Activated CD8-positive, alpha-beta memory T cell treated with anti-CD3 and anti-CD28 coated beads, Interleukin-2, amount 50 U/mL, for 1 hour (primary cell): ENCODE results near the gene UNKL.
"Not testable (repeated sequence)": the region's sequence is repeated elsewhere in the genome, so short reads cannot be mapped to it uniquely, and the experiment has no call there.

Source experiments
- DNase-seq: peaks from one replicate; pipeline ENCODE4 v3.0.0-alpha.2; 2020; ENCODE audit errors: extremely low read depth

UNKL gene

GRCh38 chr16:1338855-1339675 lies 75.4 kb downstream of the UNKL start:
- no peak for DNase-seq

DNA sequence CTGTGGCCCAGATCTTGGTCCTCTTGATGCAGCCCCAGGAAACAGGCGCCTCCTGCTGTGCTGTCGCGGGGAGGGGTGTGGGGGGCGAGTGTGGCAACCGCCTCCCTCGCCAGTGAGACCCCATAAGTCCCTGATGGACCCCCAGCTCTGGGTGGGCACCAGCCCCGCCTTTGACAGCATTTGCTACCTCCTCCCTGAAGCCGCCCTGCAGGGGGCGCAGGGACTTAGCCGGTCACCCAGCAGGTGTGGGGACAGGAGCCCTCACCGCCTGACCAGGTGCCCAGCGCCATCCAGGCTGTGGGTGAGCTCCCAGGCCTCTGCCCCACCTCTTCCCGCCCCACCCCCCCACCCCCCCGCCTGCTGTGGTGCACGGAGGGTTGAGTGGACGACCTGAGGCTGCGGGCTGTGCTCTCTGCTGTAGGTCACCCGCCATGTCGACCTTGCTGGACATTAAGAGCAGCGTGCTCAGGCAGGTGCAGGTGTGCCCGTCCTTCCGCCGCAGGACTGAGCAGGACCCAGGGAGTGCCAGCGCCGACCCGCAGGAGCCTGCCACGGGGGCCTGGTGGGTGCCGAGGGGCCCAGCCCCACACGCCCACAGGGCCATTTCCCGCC lies 76.3 kb downstream of the UNKL start:
- DNase-seq: no peak

- no peak for DNase-seq
Observed at GRCh38 chr16:1337486-1337885, 77.0 kb downstream of the UNKL start.

- no peak for DNase-seq
Observed at GRCh38 chr16:1336619-1337018, 77.9 kb downstream of the UNKL start.

DNA sequence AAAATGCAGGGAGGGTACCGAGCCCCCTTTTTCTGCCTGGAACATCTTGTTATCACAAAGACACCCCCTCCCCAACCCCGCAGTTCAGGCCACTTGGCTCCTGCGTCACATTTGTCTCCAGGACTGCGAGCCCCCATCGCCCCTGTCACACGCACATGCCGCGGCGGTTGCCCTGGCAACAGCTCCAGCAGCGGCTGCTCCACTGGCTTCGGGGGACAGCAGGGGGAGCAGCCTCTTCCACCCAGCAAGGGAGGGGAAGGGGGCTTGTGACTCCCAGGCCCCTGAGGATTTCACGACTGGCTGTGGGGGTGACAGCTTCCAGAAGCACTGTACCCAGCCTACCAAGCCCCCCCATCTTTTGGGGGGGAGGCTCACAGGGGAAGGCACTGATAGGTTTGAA lies 78.5 kb downstream of the UNKL start:
- no peak for DNase-seq

GRCh38 chr16:1335211-1335971 lies 79.1 kb downstream of the UNKL start:
- no peak for DNase-seq

- DNase-seq: no peak
Observed at GRCh38 chr16:1334739-1335138, 79.8 kb downstream of the UNKL start.

DNA sequence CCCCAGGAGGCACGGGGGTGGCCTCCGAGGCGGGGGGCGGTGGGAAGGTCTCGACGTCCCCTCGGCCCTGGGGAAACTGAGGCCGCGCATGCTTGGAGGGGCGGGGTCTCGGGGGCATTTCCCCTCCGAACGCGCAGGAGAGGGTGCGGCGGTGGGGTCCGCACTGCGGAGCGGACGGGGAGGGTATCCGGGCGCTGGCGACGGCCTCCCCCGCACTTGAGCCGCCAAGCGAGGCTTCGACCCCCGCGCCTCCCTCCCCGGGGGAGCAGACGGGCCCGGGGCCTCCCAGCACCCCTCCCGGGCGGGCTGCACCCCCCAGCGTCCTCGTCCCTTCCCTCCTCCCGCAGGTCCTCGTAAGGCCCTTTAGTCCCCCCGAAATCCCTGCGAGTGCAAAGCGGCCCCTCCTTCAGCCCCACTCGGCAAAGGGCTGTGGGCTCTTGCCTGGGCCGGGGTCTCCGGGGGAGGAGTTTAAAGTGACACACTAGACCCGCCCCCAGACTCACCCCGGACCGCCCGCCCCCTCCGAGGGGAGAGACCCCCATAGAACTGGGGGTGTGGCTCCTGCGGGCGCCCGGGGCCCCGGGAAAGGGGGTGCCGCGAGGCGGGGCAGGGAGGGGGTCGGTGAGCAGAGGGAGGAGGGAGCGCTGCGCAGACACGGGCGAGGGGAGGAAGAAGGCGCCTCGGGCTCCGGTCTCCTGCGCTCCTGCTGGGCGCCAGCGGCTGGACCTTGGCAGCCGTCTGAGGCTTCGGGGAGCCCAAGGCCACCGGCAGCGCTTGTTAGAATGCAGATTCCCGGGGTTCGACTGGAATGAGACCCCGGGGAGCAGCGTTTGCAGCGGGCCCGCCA lies 80.4 kb downstream of the UNKL start:
- no peak for DNase-seq

- DNase-seq: no peak
Observed at GRCh38 chr16:1333149-1333812, 81.2 kb downstream of the UNKL start, which contains the start of gene BAIAP3. BAIAP3 (plus strand) TSS chr16:1333645; CDS start chr16:1338550, 4,905 bp downstream.

GRCh38 chr16:1332618-1333148 lies 81.8 kb downstream of the UNKL start:
- no peak for DNase-seq

- no peak for DNase-seq
Observed at GRCh38 chr16:1331712-1332617, 82.5 kb downstream of the UNKL start.

- no peak for DNase-seq
Observed at GRCh38 chr16:1330931-1331711, 83.4 kb downstream of the UNKL start.

GRCh38 chr16:1330260-1330914 lies 84.1 kb downstream of the UNKL start:
- DNase-seq: no peak

DNA sequence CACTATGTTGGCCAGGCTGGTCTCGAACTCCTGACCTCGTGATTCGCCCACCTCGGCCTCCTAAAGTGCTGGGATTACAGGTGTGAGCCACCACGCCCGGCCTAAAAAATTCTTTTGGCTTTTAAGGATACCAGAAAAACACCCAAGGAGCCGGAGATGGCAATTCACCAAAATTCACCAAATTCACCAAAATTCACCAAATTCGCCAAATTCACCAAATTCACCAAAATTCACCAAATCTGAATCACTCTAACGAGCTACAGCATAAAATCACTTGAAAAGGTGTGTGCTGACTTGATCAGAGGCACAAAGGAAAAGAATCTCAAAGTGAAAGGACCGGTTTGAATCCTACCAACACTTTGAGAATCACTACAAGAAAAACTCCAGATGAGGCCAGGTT lies 85.5 kb downstream of the UNKL start:
- DNase-seq: not testable (repeated sequence)

- DNase-seq: not testable (repeated sequence)
Observed at GRCh38 chr16:1328136-1328535, 86.4 kb downstream of the UNKL start.

- DNase-seq: no peak
Observed at GRCh38 chr16:1327619-1327947, 86.9 kb downstream of the UNKL start.

GRCh38 chr16:1326946-1327618 lies 87.4 kb downstream of the UNKL start:
- DNase-seq: no peak

DNA sequence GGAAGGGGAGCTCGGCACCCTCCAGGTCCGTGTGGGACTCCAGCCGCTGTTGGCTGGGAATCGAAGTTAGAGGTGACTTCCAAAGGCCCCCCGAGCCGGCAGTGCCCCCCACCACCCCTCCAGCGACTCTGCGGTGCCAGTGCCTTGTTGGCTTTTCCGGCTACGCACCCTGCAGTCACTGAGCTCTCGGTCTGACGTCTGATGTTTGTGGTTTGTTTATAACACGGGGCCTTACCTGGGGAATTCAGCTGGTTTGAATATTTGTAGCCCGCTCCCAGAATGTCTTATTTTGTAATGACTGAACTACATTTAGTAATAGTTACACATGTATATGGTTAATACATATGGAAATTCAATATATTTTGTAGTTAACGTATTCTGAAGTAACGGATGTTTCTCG lies 88.1 kb downstream of the UNKL start:
- DNase-seq: no peak
